HG03520 (cell line): ENCODE measurements around the gene C1orf105.
"Not testable (repeated sequence)": the region's sequence is repeated elsewhere in the genome, so short reads cannot be mapped to it uniquely, and the experiment has no call there.

Experiments used
- ATAC-seq: cut with Tn5 transposase; IDR thresholded peaks from one replicate; pipeline ENCODE4 v1.9.1; 2021; ENCODE audit warnings: mild to moderate bottlenecking, moderate library complexity; ENCODE audit not compliant: unreplicated experiment

Gene C1orf105

GRCh38 chr1:172484252-172484651 is 63.8 kb downstream of the C1orf105 start:
- ATAC-seq, result no peak

DNA sequence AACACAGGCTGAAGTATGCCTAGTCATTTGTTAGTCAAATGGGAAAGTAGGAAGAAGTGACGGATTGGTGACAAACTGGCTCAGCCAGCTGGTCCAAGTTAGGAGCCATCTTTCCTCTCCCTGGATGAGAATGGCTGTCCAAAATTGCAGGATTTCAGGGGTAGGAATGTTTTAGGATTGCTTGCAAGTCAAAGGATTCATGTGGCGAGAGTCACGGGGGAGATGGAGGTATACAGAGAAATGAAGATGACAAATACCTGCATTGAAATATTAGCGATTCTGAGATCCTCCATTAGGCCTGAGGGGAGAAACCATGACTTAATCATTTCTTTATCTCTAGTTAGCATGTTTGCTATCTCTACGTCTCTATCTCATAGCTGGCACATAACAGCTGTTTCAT is 65.1 kb downstream of the C1orf105 start:
- no peak for ATAC-seq

- ATAC-seq, result no peak
Observed at GRCh38 chr1:172486805-172487454, 66.4 kb downstream of the C1orf105 start.

- ATAC-seq, result no peak
Observed at GRCh38 chr1:172487550-172487949, 67.1 kb downstream of the C1orf105 start.

DNA sequence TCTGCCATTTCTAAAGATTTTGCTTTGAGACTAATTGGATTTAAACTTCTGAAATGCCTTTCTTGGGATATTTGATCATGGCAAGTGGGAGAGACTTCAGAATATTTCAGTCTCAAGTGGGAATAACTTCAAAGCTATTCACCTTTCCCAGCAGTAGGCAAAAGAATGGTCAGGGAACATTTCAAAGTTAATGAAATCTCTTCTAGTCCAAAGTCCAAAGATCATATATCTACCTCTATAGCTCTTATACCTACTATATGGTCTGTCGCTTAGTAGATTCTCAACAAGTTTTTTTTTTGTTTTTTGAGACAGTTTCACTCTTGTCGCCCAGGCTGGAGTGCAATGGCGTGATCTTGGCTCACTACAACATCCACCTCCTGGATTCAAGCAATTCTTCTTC is 67.9 kb downstream of the C1orf105 start:
- no peak for ATAC-seq

DNA sequence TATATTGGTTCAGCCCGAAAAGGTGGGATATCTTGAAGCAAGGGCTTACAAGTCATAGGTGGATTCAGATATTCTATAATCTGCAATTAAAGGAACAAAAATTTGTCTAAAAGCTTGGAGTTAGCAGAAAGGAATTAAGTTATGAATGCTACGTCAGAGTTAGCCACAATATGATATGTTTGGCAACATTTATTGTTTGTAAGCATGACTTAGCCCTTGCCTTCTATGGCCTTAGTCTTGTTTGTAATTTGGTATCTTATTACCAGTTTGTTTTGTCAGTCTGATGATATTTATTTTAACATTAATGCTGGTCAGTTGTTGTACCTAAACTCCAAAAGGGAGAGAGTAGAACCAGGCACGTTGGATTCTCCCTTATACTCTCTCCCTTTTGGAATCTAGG is 69.4 kb downstream of the C1orf105 start:
- ATAC-seq, result no peak

GRCh38 chr1:172492421-172492820 is 71.9 kb downstream of the C1orf105 start:
- ATAC-seq, result no peak

- no peak for ATAC-seq
Observed at GRCh38 chr1:172494166-172494565, 73.7 kb downstream of the C1orf105 start.

- not testable (repeated sequence) for ATAC-seq
Observed at GRCh38 chr1:172496127-172496526, 75.6 kb downstream of the C1orf105 start.

- ATAC-seq, result no peak
Observed at GRCh38 chr1:172496678-172497077, 76.2 kb downstream of the C1orf105 start.

GRCh38 chr1:172497230-172497629 is 76.7 kb downstream of the C1orf105 start:
- no peak for ATAC-seq

DNA sequence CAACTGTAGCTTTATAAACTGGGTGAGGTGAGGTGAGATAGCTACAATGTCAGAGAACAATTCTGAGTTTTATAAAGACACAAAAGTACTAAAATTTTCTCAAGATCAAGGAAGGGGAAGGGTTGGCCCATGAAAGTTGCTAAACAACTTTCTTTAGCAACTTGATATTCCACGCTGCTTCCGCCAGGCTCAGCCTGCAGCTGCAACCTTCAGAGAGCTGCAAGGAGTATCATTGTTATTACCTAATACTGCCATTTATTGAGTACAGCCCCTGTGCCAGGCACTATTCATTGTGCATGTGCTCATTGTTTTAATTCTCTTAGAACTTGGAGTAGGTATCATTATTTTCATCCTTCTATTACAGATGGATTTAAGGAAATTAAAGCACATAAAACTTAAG is 78.4 kb downstream of the C1orf105 start:
- no peak for ATAC-seq

DNA sequence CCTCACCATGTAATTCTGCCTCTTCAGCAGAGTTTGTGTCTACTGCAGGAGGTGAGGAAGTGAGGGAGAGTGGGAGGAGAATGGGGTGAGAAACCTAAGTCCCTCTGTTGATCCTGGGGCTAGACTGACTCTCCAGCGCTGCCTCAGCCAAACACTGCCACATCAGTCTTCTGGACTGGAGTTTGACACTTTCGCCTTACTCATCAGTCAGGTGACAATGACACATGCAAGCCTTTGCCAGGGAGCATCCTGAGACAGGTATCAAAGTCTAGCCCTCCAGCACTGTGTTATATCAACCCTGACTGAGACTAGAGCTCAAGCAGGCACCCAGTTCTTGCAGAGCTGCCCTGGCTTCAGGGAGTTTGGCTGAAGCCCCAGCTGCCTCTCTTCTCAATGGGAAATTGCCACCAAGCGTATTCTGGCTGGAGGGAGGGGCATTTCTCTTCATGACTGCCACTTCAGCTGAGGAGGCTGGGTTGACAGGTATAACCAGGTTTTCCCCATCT is 79.2 kb downstream of the C1orf105 start:
- no peak for ATAC-seq

DNA sequence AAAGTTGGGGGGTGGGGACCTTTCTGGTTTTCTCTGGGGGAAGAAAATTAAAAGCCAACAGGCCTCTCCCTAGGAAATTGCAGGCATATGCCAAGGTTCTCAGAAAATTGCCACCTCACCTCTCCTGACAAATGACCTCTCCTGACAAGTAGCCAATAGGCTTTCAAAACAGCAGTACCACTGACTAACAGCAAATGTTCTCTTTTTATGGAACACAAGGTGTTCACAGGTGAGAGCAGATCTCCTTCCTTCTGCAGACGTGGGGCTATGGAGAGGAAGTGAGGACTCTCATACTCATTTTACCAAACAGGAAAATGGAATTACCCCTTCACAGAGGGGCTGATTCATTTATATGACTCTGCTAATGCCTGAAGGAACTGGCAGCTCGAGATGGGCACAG is 79.7 kb downstream of the C1orf105 start:
- no peak for ATAC-seq

GRCh38 chr1:172507741-172508140 is 87.3 kb downstream of the C1orf105 start:
- no peak for ATAC-seq

DNA sequence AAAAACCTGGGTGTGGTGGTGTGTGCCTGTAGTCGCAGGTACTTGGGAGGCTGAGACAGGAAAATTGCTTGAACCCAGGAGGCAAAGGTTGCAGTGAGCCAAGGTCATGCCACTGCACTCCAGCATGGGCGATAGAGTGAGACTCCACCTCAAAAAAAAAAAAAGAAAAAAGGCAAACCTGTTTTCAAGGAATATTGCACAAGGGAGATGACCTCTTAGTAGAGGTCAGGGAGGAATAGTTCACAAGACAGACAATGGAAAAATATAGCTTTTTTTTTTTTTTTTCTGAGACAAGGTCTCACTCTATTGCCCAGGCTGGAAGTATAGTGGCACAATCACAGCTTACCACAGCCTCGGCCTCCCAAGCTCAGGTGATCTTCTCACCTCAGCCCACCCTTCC is 90.0 kb downstream of the C1orf105 start:
- ATAC-seq, result no peak

GRCh38 chr1:172512591-172512990 is 92.1 kb downstream of the C1orf105 start:
- no peak for ATAC-seq

DNA sequence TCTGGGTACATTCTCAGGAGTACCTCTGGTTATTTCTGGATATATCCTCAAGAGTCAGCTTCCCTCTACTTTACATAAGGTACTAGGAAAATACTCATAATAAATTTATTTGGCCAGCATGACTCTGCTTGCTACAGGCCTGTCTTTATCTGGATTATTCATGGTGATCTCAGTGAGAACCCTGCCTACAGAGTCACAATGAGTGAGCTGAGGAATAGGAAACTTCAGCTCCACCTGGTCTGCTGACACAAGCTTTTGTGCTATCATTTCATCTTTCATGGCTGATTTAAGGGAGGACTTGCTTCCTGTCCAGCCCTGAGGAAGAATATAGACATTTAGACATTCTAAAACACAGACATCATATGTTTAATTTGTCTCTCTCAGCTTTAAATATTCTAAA is 93.0 kb downstream of the C1orf105 start:
- ATAC-seq, result no peak

- no peak for ATAC-seq
Observed at GRCh38 chr1:172514108-172514507, 93.6 kb downstream of the C1orf105 start.

- ATAC-seq, result no peak
Observed at GRCh38 chr1:172515436-172515835, 95.0 kb downstream of the C1orf105 start.

DNA sequence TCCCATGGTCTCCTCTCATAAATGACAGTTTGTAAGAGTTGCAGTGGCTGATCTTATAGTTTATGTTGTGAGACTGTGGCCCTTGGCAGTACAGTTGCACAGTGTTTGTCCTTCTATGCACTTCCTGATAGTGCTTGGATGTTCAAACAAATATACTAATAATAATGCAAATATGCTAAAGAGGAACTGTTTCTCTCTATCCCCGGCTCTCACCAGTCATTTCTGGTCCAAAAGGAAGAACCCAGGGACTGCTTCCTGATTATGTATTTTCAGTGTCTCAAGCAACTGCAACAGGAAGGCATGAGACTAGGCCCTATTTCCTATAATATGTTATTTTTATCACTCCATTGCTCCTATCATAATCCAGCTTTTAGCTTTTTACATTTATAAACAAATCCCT is 95.4 kb downstream of the C1orf105 start:
- ATAC-seq, result no peak

GRCh38 chr1:172517081-172517480 is 96.6 kb downstream of the C1orf105 start:
- no peak for ATAC-seq

DNA sequence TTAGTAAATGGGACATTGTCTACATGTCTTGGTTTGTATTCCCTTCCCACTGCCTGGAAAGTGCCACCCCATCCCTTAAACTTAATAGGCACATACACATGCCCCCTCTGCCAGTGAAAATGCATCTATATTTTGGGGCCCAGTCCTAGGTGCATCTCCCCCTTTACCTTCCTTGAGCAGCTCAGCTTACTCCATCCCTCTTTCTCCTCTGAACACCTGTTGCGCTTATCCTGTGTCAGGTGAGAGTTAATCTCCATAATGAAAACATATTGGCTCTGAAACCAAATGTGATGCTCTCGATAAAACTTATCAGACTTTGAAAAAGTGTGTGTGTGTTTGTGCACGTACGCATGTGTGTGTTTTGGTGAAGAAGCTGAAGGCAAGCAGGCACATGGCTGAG is 97.1 kb downstream of the C1orf105 start:
- no peak for ATAC-seq
